GM12878 (cell line): ENCODE data around the gene PPP6R1. TPM values are rescaled to one million over a fixed set of nuclear protein-coding genes. Genes with fewer than 3 reads are reported as not detected.

ENCODE experiments used
- ATAC-seq: fragments of 200-7000 bp; cut with Tn5 transposase; 3 replicates; pipeline ENCODE4 v1.9.1; 2020; ENCODE audit warnings: mild to moderate bottlenecking, moderate library complexity
- BruUV-seq: library from RNA; stranded (reverse); fragments of 400-500 nt; replicated peaks from 2 replicates; lab custom pipeline; 2021; lab: Mats Ljungman, UMichigan
- CTCF ChIA-PET: fragments of 300-600 bp; sonication (Branson Sonifier 250); formaldehyde crosslinking; extraction: SDS; loops from one replicate; lab custom pipeline; 2021; ENCODE audit warnings: inconsistent platforms; lab: Yijun Ruan, JAX
- POLR2A ChIA-PET: fragments of 350-600 bp; formaldehyde crosslinking; extraction: SDS; loops from one replicate; lab custom pipeline; 2021; ENCODE audit warnings: inconsistent platforms; lab: Charles Lee
- RAD21 ChIA-PET: fragments of 300-600 bp; sonication (Branson Sonifier 250); formaldehyde crosslinking; loops from one replicate; lab custom pipeline; 2023; ENCODE audit warnings: antibody characterized with exemption; ENCODE audit not compliant: unreplicated experiment; lab: Charles Lee
- SMC1A ChIA-PET: fragments of 300-600 bp; sonication (Branson Sonifier 250); formaldehyde crosslinking; loops from one replicate; lab custom pipeline; 2023; ENCODE audit not compliant: unreplicated experiment, uncharacterized antibody; lab: Charles Lee
- DNase-seq: peaks from one replicate; pipeline ENCODE4 v3.0.0-alpha.2; 2011; ENCODE audit warnings: low read depth, low spot score
- FAIRE-seq: peaks from 3 replicates; lab custom pipeline; 2011; peaks lifted over from hg19 to GRCh38; lab: Jason Lieb, UNC
- H2AFZ ChIP-seq: 2 replicates; pipeline ENCODE4 v1.6.0; 2011; ENCODE audit warnings: low read depth, low read length, control low read depth; ENCODE audit not compliant: control insufficient read depth
- H3K27ac ChIP-seq: 2 replicates; pipeline ENCODE4 v1.5.1; 2011; ENCODE audit warnings: control low read depth; ENCODE audit not compliant: control insufficient read depth, insufficient read depth
- H3K27me3 ChIP-seq, 2 experiments: replicated peaks in 1 of 2; 2 replicates each; pipeline versions ENCODE4 v1.6.0 to v1.6.1; 2011; ENCODE audit warnings: low read length in 1 of 2; ENCODE audit not compliant: control insufficient read depth in 2 of 2, insufficient read depth in 2 of 2
- H3K36me3 ChIP-seq, 2 experiments: 2 replicates each; pipeline ENCODE4 v1.5.1; 2011; ENCODE audit warnings: low read length in 1 of 2; ENCODE audit not compliant: control insufficient read depth in 2 of 2, insufficient read depth in 2 of 2
- H3K4me1 ChIP-seq: 2 replicates; pipeline ENCODE4 v1.6.1; 2011; ENCODE audit warnings: mild to moderate bottlenecking, low read length, moderate library complexity, mixed read lengths; ENCODE audit not compliant: control insufficient read depth, insufficient read depth
- H3K4me2 ChIP-seq: 2 replicates; pipeline ENCODE4 v1.6.0; 2011; ENCODE audit warnings: control low read depth; ENCODE audit not compliant: control insufficient read depth, insufficient read depth
- H3K4me3 ChIP-seq: fragments of 200-600 bp; sonication (generic); 2 replicates; pipeline ENCODE4 v1.5.1; 2016
- H3K79me2 ChIP-seq: 2 replicates; pipeline ENCODE4 v1.6.0; 2011; ENCODE audit warnings: low read length; ENCODE audit not compliant: control insufficient read depth, insufficient read depth
- H3K9ac ChIP-seq: 2 replicates; pipeline ENCODE4 v1.8.0; 2011; ENCODE audit warnings: low read length, control low read depth, mixed read lengths; ENCODE audit not compliant: control insufficient read depth, insufficient read depth
- H3K9me3 ChIP-seq: replicated peaks from 3 replicates; pipeline ENCODE4 v1.5.1; 2011; ENCODE audit warnings: mild to moderate bottlenecking, low read length; ENCODE audit not compliant: control insufficient read depth, insufficient read depth
- H4K20me1 ChIP-seq: 2 replicates; pipeline ENCODE4 v1.6.0; 2011; ENCODE audit not compliant: control insufficient read depth, insufficient read depth
- CUX1 ChIP-seq: IDR thresholded peaks from 2 replicates; pipeline ENCODE4 v1.6.1; 2012; ENCODE audit warnings: improper control_type of control experiment, low read depth, low read length; ENCODE audit not compliant: insufficient replicate concordance
- GATAD2B ChIP-seq: fragments of 450-650 bp; conservative IDR thresholded peaks from 2 replicates; pipeline ENCODE4 v1.6.1; 2017; ENCODE audit warnings: low read depth, mild to moderate bottlenecking, moderate library complexity
- JUND ChIP-seq: IDR thresholded peaks from 2 replicates; pipeline ENCODE4 v1.6.1; 2012; ENCODE audit warnings: low read depth, mild to moderate bottlenecking, low read length, improper control_type of control experiment, moderate library complexity
- NFIC ChIP-seq: IDR thresholded peaks from 2 replicates; pipeline ENCODE4 v1.6.1; 2012; ENCODE audit warnings: low read depth, mild to moderate bottlenecking, inconsistent platforms, low read length, moderate library complexity
- NFYB ChIP-seq: IDR thresholded peaks from 2 replicates; pipeline ENCODE4 v1.6.1; 2011; ENCODE audit warnings: low read depth, mild to moderate bottlenecking, low read length, improper control_type of control experiment, moderate library complexity; ENCODE audit not compliant: insufficient read depth
- POLR2A ChIP-seq: IDR thresholded peaks from 2 replicates; pipeline ENCODE4 v1.6.1; 2011; ENCODE audit warnings: low read depth, mild to moderate bottlenecking, low read length
- RBBP5 ChIP-seq: fragments of 200-600 bp; sonication (generic); conservative IDR thresholded peaks from 2 replicates; pipeline ENCODE4 v1.6.1; 2016
- REST ChIP-seq: IDR thresholded peaks from 2 replicates; pipeline ENCODE4 v1.6.1; 2012; ENCODE audit warnings: mild to moderate bottlenecking, low read depth, low read length
- RUNX3 ChIP-seq: IDR thresholded peaks from 2 replicates; pipeline ENCODE4 v1.6.1; 2012; ENCODE audit warnings: low read length, inconsistent platforms
- SIX5 ChIP-seq: IDR thresholded peaks from 2 replicates; pipeline ENCODE4 v1.6.1; 2011; ENCODE audit warnings: mild to moderate bottlenecking, low read depth, low read length, moderate library complexity; ENCODE audit not compliant: severe bottlenecking
- USF2 ChIP-seq: IDR thresholded peaks from 2 replicates; pipeline ENCODE4 v1.6.1; 2011; ENCODE audit warnings: low read depth, low read length, improper control_type of control experiment, borderline replicate concordance
- WGBS: methylation state at CpG from one replicate; pipeline ENCODE4 v1.1.6; 2016; ENCODE audit warnings: low lambda C conversion rate; ENCODE audit not compliant: insufficient replicate concordance, insufficient coverage; ENCODE audit errors: missing lambda C conversion rate; 5-methylcytosine and 5-hydroxymethylcytosine counted together
- in situ Hi-C: fragments of 300-500 bp; cut with MboI; formaldehyde crosslinking; loops from 9 replicates; pipeline ENCODE4 v1.14.3; 2018; ENCODE audit warnings: mixed read lengths
- intact Hi-C: fragments of 100-400 bp; cut with micrococcal nuclease; formaldehyde crosslinking; loops from one replicate; pipeline ENCODE4 v1.14.2; 2022; ENCODE audit not compliant: unreplicated experiment
- polyA plus RNA-seq, 11 experiments: library from polyadenylated mRNA; depleted of rRNA in 4 of 11; unstranded in 6 of 11; stranded (reverse) in 5 of 11; fragments of >200 nt; fragmentation: Nextera tagmentation in 4 of 11; fragmentation: Illumina TruSeq in 1 of 11; extraction: Ambion mirVana in 4 of 11; extraction: Trizol in 1 of 11; gene quantifications; 1 replicate in 1 of 11; 2 replicates in 10 of 11; pipeline versions ENCODE4 v1.2.1 to v1.2.3, GENCODE V29; 2011 to 2016; ENCODE audit warnings: inconsistent platforms in 2 of 11, missing spikeins in 2 of 11, low read depth in 1 of 11
- total RNA-seq, 4 experiments: library from RNA; depleted of rRNA in 3 of 4; stranded (reverse); fragments of >200 nt in 3 of 4; fragmentation: Illumina TruSeq in 1 of 4; extraction: Trizol in 1 of 4; gene quantifications; 2 replicates each; pipeline versions ENCODE4 v1.2.1 to v1.2.3, GENCODE V29; 2013 to 2021

PPP6R1 gene
- total and polyA plus RNA-seq, 10 of the 15 experiments (the other 5 are each of a cell fraction or from before 2014, with no cell fraction given) = 0.80 to 173 (median 63.7) TPM

GRCh38 chr19:55186080-55186479 lies 72.7 kb downstream of the PPP6R1 start:
- no peaks in the 10 kb centered on the region for H3K36me3 ChIP-seq
- FAIRE-seq = no peak

More at GRCh38 chr19:55186080-55186479, 72.7 kb downstream of the PPP6R1 start:
- no peak for ATAC-seq
- SMC1A ChIA-PET = no interaction called here
- intact Hi-C loops (no loop called here), in situ Hi-C loops (no loop called here)
- H3K79me2 ChIP-seq = no peaks in the 10 kb centered on the region
- WGBS = 16% methylated on average over 12 of the region's 12 CpGs
- no TSS peak for BruUV-seq
- no peaks in the 10 kb centered on the region for H3K4me1 ChIP-seq
- no peaks in the 10 kb centered on the region; a peak in 1 of 4 replicates for H3K27me3 ChIP-seq
- no peaks in the 10 kb centered on the region for H3K9me3 ChIP-seq
- RAD21 ChIA-PET = no interaction called here
- no peak overlapping the region for H2AFZ ChIP-seq
- CTCF ChIA-PET = no interaction called here
- no peaks in the 10 kb centered on the region for H4K20me1 ChIP-seq
- POLR2A ChIA-PET = no interaction called here
- H3K27ac ChIP-seq = no peak overlapping the region
- H3K4me2 ChIP-seq = no peak overlapping the region
- DNase-seq = no peak
- TF ChIP-seq NFIC = no peak
- TF ChIP-seq RUNX3 = no peak
- TF ChIP-seq NFYB = no peak
- no peak for TF ChIP-seq REST
- TF ChIP-seq USF2 = no peak
- TF ChIP-seq RBBP5 = no peak
- no peak for TF ChIP-seq SIX5
- TF ChIP-seq JUND = no peak
- TF ChIP-seq CUX1 = no peak
- no peak for TF ChIP-seq POLR2A
- no peak for TF ChIP-seq GATAD2B
- no peak overlapping the region for H3K9ac ChIP-seq
- no peak overlapping the region for H3K4me3 ChIP-seq
